Activated effector memory CD4-positive, alpha-beta T cell treated with anti-CD3 and anti-CD28 coated beads, Interleukin-2, amount 50 U/mL, for 16 hours (primary cell): Measurements from ENCODE around the gene R3HDML.
"Not testable (repeated sequence)": the region's sequence is repeated elsewhere in the genome, so short reads cannot be mapped to it uniquely, and the experiment has no call there.

Experiments used
- DNase-seq: peaks from one replicate; pipeline ENCODE4 v3.0.0-alpha.2; 2020

R3HDML gene, protein sequence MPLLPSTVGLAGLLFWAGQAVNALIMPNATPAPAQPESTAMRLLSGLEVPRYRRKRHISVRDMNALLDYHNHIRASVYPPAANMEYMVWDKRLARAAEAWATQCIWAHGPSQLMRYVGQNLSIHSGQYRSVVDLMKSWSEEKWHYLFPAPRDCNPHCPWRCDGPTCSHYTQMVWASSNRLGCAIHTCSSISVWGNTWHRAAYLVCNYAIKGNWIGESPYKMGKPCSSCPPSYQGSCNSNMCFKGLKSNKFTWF

GRCh38 chr20:44336725-44337380 lies at the start of gene R3HDML:
Gene R3HDML, plus strand, starts transcription at chr20:44337043. Its CDS starts 115 bp downstream, at chr20:44337158.
- no peak for DNase-seq

DNA sequence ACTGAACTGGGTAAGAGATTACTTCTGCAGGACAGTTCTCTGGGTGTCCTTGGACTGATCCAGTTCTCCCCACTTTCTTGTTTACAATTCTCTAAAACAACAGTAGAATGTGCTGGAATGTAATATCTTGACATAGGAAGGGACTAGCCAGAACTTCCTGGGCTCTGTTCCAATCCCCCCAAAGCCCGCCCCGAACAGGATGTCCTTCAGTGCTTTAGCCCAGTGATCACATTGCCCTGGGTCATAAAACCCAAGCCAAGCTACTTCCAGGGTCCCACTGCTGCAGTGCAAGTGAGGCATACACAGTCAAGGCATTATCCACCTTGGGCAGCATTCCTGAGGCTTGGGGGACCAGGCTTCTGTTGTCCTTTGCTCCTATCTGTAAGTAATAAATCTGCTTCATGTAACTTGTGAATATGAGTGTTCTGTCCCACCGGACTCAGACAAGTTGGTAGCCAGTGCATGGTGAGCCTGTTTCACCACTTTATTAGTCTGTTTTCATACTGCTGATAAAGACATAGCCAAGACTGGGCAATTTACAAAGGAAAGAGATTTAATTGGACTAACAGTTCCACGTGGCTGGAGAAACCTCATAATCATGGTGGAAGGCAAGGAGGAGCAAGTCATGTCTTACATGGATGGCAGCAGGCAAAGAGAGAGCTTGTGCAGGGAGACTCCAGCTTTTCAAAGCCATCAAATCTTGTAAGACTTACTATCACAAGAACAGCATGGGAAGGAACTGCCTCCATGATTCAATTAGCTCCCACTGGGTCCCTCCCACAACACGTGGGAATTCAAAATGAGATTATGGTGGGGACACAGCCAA lies 49.4 kb upstream of the R3HDML start:
- no peak for DNase-seq

DNA sequence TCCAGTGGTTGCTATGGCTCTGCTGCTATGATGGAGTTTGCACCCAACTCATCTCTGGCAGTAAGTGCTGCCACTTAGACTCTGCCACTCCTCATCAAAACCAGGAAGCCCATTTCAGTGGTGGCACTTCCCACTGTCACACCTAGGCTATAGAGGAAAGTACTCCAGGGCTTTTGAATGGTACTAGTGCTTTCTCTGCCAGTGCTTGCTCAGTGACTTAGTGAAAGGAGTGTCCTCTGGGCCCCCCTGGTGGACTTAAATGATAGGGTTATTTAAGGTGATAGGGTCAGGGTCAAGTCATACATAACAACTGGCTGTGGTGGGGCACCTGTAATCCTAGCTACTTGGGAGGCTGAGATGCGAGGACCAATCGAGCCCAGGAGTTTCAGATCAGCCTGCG lies 48.6 kb upstream of the R3HDML start:
- DNase-seq, result no peak

- no peak for DNase-seq
Measured at GRCh38 chr20:44291754-44292153, 45.1 kb upstream of the R3HDML start.

DNA sequence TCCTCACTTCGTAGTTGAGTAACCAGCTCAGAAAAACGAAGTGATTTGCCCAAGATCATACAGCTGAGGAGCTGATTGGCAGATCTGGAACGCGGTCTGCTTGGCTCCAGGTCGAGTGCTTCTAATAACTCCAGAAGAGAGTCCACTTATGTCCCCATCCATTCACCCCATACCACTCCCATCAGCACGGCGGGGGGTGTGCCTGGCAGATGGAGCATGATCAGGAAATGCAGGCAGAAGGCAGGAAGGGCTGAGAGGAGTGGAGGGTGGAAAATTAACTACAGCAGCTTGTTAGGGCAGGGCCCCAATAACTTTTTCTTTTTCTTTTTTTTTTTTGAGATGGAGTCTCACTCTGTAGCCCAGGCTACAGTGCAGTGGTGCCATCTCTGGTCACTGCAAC lies 40.8 kb upstream of the R3HDML start:
- no peak for DNase-seq

- DNase-seq, result no peak
Measured at GRCh38 chr20:44297721-44298120, 39.1 kb upstream of the R3HDML start.

DNA sequence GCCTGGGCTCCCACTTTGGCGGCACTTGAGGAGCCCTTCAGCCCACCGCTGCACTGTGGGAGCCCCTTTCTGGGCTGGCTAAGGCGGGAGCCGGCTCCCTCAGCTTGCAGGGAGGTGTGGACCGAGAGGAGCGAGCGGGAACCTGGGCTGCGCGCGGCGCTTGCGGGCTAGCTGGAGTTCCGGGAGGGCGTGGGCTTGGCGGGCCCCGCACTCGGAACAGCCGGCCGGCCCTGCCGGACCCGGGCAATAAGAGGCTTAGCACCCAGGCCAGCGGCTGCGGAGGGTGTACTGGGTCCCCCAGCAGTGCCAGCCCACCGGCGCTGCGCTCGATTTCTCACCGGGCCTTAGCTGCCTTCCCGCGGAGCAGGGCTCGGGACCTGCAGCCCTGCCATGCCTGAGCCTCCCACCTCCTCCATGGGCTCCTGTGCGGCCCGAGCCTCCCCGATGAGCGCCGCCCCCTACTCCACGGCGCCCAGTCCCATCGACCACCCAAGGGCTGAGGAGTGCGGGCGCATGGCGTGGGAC lies 37.8 kb upstream of the R3HDML start:
- DNase-seq, result not testable (repeated sequence)

DNA sequence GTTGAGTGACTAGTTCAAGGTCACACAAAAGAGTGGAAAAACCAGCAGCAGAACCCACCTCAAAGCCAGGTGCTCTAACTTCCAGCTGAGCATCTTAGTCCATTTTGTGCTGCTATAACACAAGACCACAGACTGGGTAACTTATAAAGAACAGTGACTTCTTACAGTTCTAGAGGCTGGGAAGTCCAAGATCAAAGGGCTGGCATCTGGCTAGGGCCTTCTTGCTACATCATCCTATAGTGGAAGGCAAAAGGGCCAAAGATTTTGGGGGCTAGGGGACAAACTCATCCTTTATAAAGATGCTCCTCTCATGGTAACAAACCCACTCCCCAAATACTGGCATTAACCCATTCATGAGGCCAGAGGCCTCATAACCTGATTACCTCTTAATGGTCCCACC lies 35.6 kb upstream of the R3HDML start:
- no peak for DNase-seq

DNA sequence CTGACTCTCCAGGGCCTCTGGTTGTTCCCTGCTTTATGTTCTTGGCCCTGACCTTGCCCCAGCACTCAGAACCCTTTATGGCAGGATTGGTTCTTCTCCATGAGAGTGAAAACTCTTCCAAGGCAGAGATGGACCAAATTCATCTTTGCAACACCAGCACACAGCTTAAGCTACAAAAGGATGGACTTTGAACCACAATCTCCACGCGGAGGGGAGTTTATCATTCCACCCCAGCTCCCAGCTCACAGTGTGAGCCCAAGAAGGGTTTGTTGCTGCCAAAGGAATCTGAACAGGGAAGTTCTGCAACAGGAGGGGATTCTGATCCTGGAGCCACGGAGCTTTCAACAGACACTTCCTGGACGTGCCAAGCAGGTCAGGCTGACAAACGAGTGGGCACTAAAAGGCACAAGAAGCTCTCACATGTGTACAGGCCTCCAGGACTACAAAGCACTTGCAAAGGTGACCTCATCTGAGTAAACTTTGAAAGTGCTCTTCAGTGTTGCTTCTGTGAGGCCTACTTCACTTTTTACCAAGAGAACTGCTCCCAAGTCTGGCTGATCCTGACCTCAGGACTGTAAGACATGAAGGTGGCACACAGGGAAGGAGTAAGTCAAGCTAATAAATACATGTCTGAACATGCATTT lies 34.7 kb upstream of the R3HDML start:
- DNase-seq, result no peak

DNA sequence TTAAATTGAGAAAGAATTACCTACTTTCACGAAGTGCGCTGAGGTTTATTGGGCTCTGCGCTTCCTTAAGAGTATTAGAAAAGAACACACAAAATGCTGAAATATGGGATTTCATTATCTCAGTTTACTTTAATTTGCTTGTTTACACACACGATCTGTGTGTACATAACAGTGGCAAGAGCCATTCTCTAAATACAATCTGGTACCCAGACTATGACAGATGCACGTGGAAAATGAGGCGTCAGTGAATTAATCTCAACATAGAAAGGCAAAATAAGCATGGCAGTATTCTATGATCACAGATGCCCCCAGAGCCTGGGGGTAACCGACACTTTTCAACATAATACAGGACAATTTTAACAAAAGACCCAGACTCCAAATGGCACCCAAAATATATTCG lies 34.1 kb upstream of the R3HDML start:
- no peak for DNase-seq

- DNase-seq, result no peak
Measured at GRCh38 chr20:44304383-44304782, 32.5 kb upstream of the R3HDML start.

- no peak for DNase-seq
Measured at GRCh38 chr20:44306927-44307326, 29.9 kb upstream of the R3HDML start.

DNA sequence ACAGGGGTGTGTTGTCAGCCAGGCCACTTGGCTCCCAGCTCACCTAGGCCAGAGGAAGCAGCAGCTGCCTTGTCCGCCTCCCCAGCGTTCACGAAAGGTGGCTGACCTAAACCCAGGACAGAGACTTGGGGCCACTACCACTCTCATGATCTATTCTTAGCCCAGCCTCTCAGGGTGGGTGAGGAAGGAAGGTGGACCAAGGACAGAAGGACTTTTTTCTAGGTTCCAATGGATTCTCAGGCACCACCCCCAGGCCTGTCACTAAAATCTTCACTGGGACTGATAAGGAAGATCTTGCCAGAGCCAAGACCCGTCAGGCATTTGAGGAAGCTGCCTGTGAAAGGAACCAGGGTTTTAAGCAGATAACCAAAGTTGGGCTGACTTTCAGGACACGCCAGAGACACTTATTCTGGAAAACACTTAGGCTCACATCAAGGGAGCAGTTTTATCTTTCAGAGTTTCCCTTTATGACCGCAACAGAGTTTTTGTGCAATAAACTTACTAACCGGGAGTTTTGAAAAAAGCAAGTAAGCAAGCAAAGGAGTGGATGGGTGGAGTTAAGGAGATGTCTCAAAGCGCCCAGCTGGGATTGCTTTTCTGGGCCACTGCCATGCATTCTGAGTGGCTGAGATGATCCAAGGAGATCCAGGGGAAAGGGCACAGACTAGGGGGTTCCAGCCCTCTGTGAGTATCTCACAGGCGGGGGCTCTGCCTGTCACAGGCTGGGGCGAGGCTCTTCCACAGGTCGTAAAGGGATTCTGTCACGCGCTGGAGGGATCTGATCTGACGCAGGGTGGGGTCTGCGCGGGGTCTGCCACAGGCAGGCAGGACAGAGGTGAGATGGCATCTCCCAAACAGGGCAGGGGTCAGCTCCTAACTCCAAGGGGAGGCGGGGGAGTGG lies 26.8 kb upstream of the R3HDML start:
- DNase-seq, result peak; percentile 63

- peak; percentile 99 for DNase-seq
Measured at GRCh38 chr20:44310664-44311639, 25.9 kb upstream of the R3HDML start, which contains the start of gene FITM2. Gene FITM2, minus strand, starts transcription at chr20:44311202. Its CDS starts 54 bp downstream, at chr20:44311148.

- DNase-seq, result no peak
Measured at GRCh38 chr20:44314870-44315269, 22.0 kb upstream of the R3HDML start.

DNA sequence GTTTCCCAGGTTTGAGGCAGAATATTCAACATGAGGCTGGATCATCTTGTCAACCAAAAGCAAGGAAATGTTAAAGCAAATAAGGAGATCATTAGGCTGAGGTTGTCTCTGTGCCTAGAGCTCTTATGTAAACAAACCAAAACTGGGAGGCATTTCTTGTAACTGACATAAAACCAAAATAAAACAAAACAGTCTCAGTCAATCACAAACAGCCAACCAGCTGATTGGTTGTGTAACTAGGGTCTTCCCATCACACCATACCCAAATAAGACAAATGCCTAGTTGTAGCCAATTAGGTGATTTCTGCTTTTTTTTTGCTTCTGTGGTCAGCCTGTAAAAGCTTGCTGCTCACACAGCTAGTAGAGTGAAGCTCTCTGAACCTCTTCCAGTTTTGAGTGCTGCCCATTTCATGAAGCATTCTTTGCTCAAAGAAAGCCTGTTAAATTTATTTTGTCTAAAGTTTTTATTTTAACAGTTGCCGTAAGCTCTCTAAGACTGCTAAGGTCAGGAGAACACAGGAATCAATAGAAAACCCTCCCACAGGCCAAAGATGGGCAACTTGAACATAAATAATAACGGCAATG lies 16.9 kb upstream of the R3HDML start:
- DNase-seq, result no peak

GRCh38 chr20:44324343-44324742 lies 12.5 kb upstream of the R3HDML start:
- DNase-seq, result no peak

DNA sequence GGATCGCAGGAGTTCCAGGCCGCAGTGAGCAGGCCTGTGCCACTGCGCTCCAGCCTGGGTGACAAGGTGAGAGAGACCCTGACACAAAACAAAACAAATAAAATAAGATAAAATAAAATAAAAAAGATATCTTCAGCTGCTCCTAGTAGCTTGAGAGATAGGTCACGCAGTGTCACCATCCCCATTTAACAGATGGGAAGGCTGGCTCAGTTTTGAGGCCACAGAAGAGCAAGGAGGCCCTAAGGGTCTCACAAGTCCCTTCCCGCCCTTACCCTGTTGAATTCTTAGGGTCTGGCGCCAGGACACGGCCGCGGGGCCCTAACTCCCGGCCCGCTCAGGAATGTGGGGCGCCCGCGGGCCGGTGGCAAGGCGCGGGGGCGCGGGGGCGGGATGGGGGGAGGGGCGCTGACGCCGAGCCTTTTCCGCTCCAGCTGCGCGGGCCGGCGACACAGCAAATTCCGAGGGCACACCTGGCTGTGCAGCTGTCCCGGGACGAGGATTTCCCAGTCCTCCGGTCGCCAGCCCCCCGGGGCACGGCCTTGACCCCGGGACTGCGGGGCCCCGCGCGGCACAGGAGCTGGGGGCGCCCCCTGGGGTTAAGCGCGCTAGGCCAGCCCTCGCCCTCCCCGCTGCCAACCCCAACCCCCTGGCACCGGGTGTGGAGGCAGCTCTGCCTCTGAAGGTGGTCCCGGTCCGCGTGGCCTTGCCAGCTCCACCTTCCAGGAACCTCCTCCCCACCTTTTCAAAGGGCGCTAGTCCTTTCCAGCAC lies 10.3 kb upstream of the R3HDML start:
- DNase-seq, result no peak

DNA sequence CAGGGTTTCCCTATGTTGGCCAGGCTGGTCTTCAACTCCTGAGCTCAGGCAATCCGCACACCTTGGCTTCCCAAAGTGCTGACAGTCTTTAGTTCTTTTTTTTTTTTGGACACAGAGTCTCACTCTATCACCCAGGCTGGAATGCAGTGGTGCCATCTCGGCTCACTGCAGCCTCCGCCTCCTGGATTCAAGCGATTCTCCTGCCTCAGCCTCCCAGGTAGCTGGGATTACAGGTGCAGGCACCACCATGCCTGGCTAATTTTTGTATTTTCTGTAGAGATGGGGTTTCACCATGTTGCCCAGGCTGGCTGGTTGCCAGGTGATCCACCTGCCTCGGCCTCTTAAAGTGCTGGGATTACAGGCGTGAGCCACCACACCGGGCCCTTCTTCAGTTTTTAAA lies 9.1 kb upstream of the R3HDML start:
- not testable (repeated sequence) for DNase-seq
